ENCODE measurements around the gene COA7.

- TF ChIP-seq CTCF (conservative IDR thresholded peaks at IDR 0.05; ENCODE audit: low read depth, low read length) (no peak), EZH2phosphoT487 (IDR thresholded peaks at IDR 0.05; ENCODE audit: borderline replicate concordance, low read length) (no peak)
Measured at GRCh38 chr1:52725903-52726264, 27.7 kb upstream of the COA7 start.
